Lung (tissue), 12 donors: Measurements from ENCODE around the gene DDX49. TPM values are rescaled to one million over a fixed set of nuclear protein-coding genes. Genes with fewer than 3 reads are reported as not detected.
A peak's percentile ranks its signal among the peaks of the same experiment; 100 is the strongest.
"Not testable (repeated sequence)": the region's sequence is repeated elsewhere in the genome, so short reads cannot be mapped to it uniquely, and the experiment has no call there.

Experiments used
- ATAC-seq: fragments of 200-7000 bp; cut with Tn5 transposase; one replicate; pipeline ENCODE4 v1.9.1; 2020; ENCODE audit warnings: moderate number of reproducible peaks; ENCODE audit not compliant: insufficient read depth, low FRiP score
- DNase-seq, 3 donors: peaks; one replicate each; pipeline ENCODE4 v3.0.0-alpha.2; 2013 to 2017
- H3K27ac ChIP-seq, 2 donors: one replicate each; pipeline ENCODE4 v1.5.1; 2013; ENCODE audit warnings: mild to moderate bottlenecking in 2 of 2, moderate library complexity in 2 of 2, control low read depth in 1 of 2, inconsistent platforms in 1 of 2, low read depth in 1 of 2, low read length in 1 of 2
- H3K27me3 ChIP-seq, 3 donors: one replicate each; pipeline ENCODE4 v1.5.1; 2013; ENCODE audit warnings: low read length in 2 of 3; ENCODE audit not compliant: control insufficient read depth in 3 of 3, insufficient read depth in 3 of 3
- H3K36me3 ChIP-seq, 4 donors: one replicate each; pipeline ENCODE4 v1.5.1; 2013; ENCODE audit warnings: low read length in 4 of 4, mild to moderate bottlenecking in 1 of 4, moderate library complexity in 1 of 4; ENCODE audit not compliant: control insufficient read depth in 4 of 4, insufficient read depth in 4 of 4
- H3K4me1 ChIP-seq, 5 donors: one replicate each; pipeline ENCODE4 v1.5.1; 2013; ENCODE audit warnings: low read length in 5 of 5, mild to moderate bottlenecking in 2 of 5, moderate library complexity in 1 of 5; ENCODE audit not compliant: control insufficient read depth in 5 of 5, insufficient read depth in 5 of 5
- H3K4me3 ChIP-seq: one replicate; pipeline ENCODE4 v1.5.1; 2013; ENCODE audit warnings: mild to moderate bottlenecking, control low read depth, moderate library complexity
- H3K9ac ChIP-seq, 2 donors: one replicate each; pipeline ENCODE4 v1.5.1; 2013; ENCODE audit warnings: low read length in 2 of 2, control low read depth in 1 of 2; ENCODE audit not compliant: insufficient read depth in 1 of 2
- H3K9me3 ChIP-seq, 4 donors: one replicate each; pipeline ENCODE4 v1.5.1; 2013; ENCODE audit warnings: low read length in 3 of 4, mild to moderate bottlenecking in 1 of 4, moderate library complexity in 1 of 4; ENCODE audit not compliant: control insufficient read depth in 4 of 4, insufficient read depth in 3 of 4
- CTCF ChIP-seq: IDR thresholded peaks from 2 replicates; pipeline ENCODE4 v1.5.1; 2012; ENCODE audit warnings: mild to moderate bottlenecking; ENCODE audit errors: control extremely low read depth, extremely low read depth
- WGBS, 2 donors: extraction: QIAGEN DNeasy Blood & Tissue Kit; methylation state at CpG; one replicate each; pipeline ENCODE4 v1.1.7; 2013; 5-methylcytosine and 5-hydroxymethylcytosine counted together
- polyA plus RNA-seq, 2 donors: library from polyadenylated mRNA; stranded (reverse); fragments of 200-250 nt; gene quantifications; one replicate each; pipeline ENCODE4 v1.2.1, GENCODE V29; 2013
- total RNA-seq, 2 donors: library from RNA; depleted of rRNA in 1 of 2; stranded (reverse); fragments of >200 nt in 1 of 2; gene quantifications; one replicate each; pipeline ENCODE4 v1.2.1, GENCODE V29; 2014 to 2021
- donor health status: control.
- donor health status: control.
- donor health status: Bipolar disorder and iron deficiency.
- donor health status: healthy.
- donor health status: DM: yes; HTN: yes; CAD: no.

DDX49 gene
- total and polyA plus RNA-seq, 4 donors = 32.2 to 69.1 (median 56.2) TPM

GRCh38 chr19:18901491-18901890 lies 18.0 kb upstream of the DDX49 start:
- TF ChIP-seq CTCF = no peak
- whole genome bisulfite sequencing, 2 donors = 87 to 89% methylated on average over 7 of the region's 7 CpGs

GRCh38 chr19:18902519-18902918 lies 17.0 kb upstream of the DDX49 start:
- DNase-seq, H3K9me3 ChIP-seq, H3K27ac ChIP-seq, H3K4me3 ChIP-seq, H3K27me3 ChIP-seq, H3K4me1 ChIP-seq, ATAC-seq, H3K9ac ChIP-seq: not testable (repeated sequence)
- WGBS, 2 donors = 91 to 97% methylated on average over 5 of the region's 5 CpGs
- H3K36me3 ChIP-seq = peaks cover 3 to 72% (median 21%) of the 10 kb centered on the region in 4 donors

More at GRCh38 chr19:18901491-18901890, 18.0 kb upstream of the DDX49 start:
- ATAC-seq = no peak
- no peak for DNase-seq
- Histone ChIP-seq H3K36me3 (peaks cover 3 to 62% (median 20%) of the 10 kb centered on the region in 4 donors), H3K4me1 (no peaks in the 10 kb centered on the region), H3K27me3 (no peaks in the 10 kb centered on the region), H3K9ac (no peak overlapping the region), H3K9me3 (peaks cover 0 to 3% (median 0%) of the 10 kb centered on the region in 4 donors), H3K4me3 (no peak overlapping the region), H3K27ac (no peak overlapping the region)

- H3K9me3 ChIP-seq = peaks cover 0 to 3% (median 0%) of the 10 kb centered on the region in 4 donors
- no peaks in the 10 kb centered on the region for H3K4me1 ChIP-seq
- H3K36me3 ChIP-seq = peaks cover 3 to 77% (median 24%) of the 10 kb centered on the region in 4 donors
- H3K4me3 ChIP-seq = no peak overlapping the region
- ATAC-seq (no peak), DNase-seq (peak in 1 of 3 donors; percentile 10)
- no peak overlapping the region for H3K27ac ChIP-seq
- H3K27me3 ChIP-seq = no peaks in the 10 kb centered on the region
- TF ChIP-seq CTCF = no peak
- no peak overlapping the region for H3K9ac ChIP-seq
- 93% methylated on average over 29 of the region's 29 CpGs for WGBS, 2 donors
Observed at GRCh38 chr19:18903156-18904037, 16.1 kb upstream of the DDX49 start.

GRCh38 chr19:18904334-18905057 lies 15.0 kb upstream of the DDX49 start:
- Histone ChIP-seq H3K27me3 (no peaks in the 10 kb centered on the region), H3K4me3 (no peak overlapping the region), H3K9me3 (peaks cover 0 to 2% (median 0%) of the 10 kb centered on the region in 4 donors), H3K27ac (no peak overlapping the region), H3K4me1 (no peaks in the 10 kb centered on the region), H3K9ac (no peak overlapping the region), H3K36me3 (peaks cover 3 to 73% (median 27%) of the 10 kb centered on the region in 4 donors)
- 95 to 97% methylated on average over 24 to 25 of the region's 25 CpGs for WGBS, 2 donors
- no peak for ATAC-seq
- no peak for TF ChIP-seq CTCF
- DNase-seq = peak in 1 of 3 donors; percentile 11
